GM12872 (cell line): ENCODE results near the gene CLEC16A.

Experiments used
- CTCF ChIP-seq: IDR thresholded peaks from 3 replicates; pipeline ENCODE4 v1.5.1; 2011; ENCODE audit warnings: low read depth, mild to moderate bottlenecking, low read length, moderate library complexity; ENCODE audit not compliant: insufficient read depth

CLEC16A gene

GRCh38 chr16:10992797-10993196 is 48.4 kb downstream of the CLEC16A start:
- TF ChIP-seq CTCF = no peak

GRCh38 chr16:10993649-10994048 is 49.3 kb downstream of the CLEC16A start:
- TF ChIP-seq CTCF = no peak

- TF ChIP-seq CTCF = no peak
These were observed 50.2 kb downstream of the CLEC16A start for GRCh38 chr16:10994571-10994970.

GRCh38 chr16:10995565-10995964 is 51.2 kb downstream of the CLEC16A start:
- no peak for TF ChIP-seq CTCF

GRCh38 chr16:10997485-10997884 is 53.1 kb downstream of the CLEC16A start:
- no peak for TF ChIP-seq CTCF

GRCh38 chr16:10999300-10999699 is 54.9 kb downstream of the CLEC16A start:
- TF ChIP-seq CTCF = no peak

GRCh38 chr16:11001611-11002010 is 57.2 kb downstream of the CLEC16A start:
- TF ChIP-seq CTCF = no peak

- no peak for TF ChIP-seq CTCF
These were observed 58.8 kb downstream of the CLEC16A start for GRCh38 chr16:11003141-11003540.
